ENCODE results near the gene C1QTNF8. TPM values are rescaled to one million over a fixed set of nuclear protein-coding genes. Genes with fewer than 3 reads are reported as not detected.
A peak's percentile ranks its signal among the peaks of the same experiment; 100 is the strongest.

The C1QTNF8 gene
- total RNA-seq, 1 donor: not detected

DNA sequence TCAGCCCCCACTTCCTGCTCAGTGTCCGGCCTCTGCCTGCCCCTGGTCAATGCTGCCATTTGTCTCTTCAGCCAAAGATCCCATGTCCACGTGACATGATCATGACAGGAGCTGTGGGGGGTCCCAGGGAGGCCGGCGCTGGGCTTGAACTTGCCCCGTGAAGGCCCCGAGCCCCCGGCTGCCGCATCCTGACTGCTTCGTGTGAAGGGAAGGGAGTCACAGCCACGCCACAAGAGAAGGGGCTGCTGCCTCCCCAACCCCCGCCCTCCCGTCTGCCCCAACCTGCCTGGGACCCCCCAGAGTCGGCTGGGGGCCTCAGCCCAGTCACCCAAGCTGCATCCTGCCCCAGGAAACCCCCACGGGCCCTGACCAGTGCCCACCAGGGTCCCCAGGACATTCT, 37.8 kb downstream of the C1QTNF8 start:
- TF ChIP-seq, protein P1, sequence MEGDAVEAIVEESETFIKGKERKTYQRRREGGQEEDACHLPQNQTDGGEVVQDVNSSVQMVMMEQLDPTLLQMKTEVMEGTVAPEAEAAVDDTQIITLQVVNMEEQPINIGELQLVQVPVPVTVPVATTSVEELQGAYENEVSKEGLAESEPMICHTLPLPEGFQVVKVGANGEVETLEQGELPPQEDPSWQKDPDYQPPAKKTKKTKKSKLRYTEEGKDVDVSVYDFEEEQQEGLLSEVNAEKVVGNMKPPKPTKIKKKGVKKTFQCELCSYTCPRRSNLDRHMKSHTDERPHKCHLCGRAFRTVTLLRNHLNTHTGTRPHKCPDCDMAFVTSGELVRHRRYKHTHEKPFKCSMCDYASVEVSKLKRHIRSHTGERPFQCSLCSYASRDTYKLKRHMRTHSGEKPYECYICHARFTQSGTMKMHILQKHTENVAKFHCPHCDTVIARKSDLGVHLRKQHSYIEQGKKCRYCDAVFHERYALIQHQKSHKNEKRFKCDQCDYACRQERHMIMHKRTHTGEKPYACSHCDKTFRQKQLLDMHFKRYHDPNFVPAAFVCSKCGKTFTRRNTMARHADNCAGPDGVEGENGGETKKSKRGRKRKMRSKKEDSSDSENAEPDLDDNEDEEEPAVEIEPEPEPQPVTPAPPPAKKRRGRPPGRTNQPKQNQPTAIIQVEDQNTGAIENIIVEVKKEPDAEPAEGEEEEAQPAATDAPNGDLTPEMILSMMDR (IDR thresholded peaks at IDR 0.05; ENCODE audit: extremely low read depth, low read depth, low read length): no peak
- no peaks in the 10 kb centered on the region for H3K79me2 ChIP-seq (ENCODE audit: insufficient read depth, low read length)
- H3K27me3 ChIP-seq (ENCODE audit: insufficient read depth, low read length): no peaks in the 10 kb centered on the region
- DNase-seq (ENCODE audit: insufficient read length, low spot score, missing footprints): no peak
- H3K4me2 ChIP-seq (ENCODE audit: insufficient read depth, low read length): no peak overlapping the region
- H3K9me3 ChIP-seq (ENCODE audit: low read depth, low read length): no peaks in the 10 kb centered on the region
- H3K4me3 ChIP-seq (ENCODE audit: insufficient read depth, low read length): no peak overlapping the region
- H3K4me1 ChIP-seq (ENCODE audit: insufficient read depth, low read length): no peaks in the 10 kb centered on the region
- no peak overlapping the region for H3K27ac ChIP-seq (ENCODE audit: low read depth, low read length)
- no peaks in the 10 kb centered on the region for H4K20me1 ChIP-seq (ENCODE audit: insufficient read depth, low read length)
- no peaks in the 10 kb centered on the region for H3K36me3 ChIP-seq (ENCODE audit: insufficient read depth, low read length)
- H2AFZ ChIP-seq (ENCODE audit: low read length): no peak overlapping the region

DNA sequence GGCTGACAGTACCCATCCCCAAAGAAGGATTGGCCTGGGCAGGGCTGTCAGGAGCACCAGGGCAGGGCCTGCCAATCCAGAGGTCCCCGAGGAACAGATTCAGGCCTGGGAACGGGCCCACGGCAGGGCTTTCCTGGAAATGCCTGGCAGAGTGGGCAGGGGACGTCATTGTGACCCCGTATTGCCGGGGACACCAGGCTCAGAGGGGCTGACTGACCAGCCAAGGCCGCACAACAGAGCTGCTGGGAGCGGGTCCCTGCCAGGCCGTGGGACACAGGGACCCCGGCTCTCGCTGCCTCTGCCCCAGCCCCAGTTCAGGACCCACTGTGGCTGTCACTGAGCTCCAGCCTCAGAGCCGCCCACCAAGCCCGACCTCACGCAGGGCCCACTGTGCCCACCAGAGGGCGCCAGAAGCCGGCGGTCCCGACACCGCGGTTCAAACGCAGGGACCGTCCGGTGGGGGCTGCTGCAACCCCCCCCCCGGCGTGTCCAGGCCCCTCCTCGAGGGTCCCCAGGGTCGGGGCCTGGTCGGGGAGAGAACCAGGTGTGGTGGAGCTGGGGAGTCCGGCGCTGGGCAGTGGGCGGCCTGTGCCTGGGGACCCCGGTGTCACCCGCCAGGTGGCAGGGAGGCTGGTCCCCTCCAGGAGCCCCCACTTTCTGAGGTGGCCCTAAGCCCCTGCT, 38.7 kb downstream of the C1QTNF8 start:
- no peaks in the 10 kb centered on the region for H3K4me1 ChIP-seq (ENCODE audit: insufficient read depth, low read length)
- TF ChIP-seq, protein P1 (IDR thresholded peaks at IDR 0.05; ENCODE audit: extremely low read depth, low read depth, low read length): peak; percentile 65

DNA sequence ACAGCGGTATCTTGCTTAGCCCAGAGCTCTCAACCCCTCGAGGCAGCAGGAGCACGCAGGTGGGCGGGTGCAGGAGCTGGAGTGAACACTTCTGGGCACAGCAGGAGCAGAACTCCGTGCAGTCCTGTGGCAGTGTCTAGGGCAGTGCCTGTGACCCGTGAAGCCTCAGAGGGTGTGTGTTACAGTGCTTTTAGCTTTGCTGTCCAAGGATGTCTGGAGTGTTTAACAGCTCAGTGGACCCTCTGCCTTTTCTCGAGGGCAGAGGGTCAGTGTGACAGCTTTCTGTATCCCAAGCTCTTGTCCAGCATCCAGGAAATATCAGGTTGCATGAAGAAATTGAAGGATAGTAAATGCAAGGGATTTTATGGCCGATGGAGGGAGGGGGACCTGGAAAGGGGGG, 39.8 kb downstream of the C1QTNF8 start:
- no peak overlapping the region for H3K4me3 ChIP-seq (ENCODE audit: insufficient read depth, low read length)
- no peaks in the 10 kb centered on the region for H3K79me2 ChIP-seq (ENCODE audit: insufficient read depth, low read length)
- TF ChIP-seq, protein P1 (IDR thresholded peaks at IDR 0.05; ENCODE audit: extremely low read depth, low read depth, low read length): no peak
- no peaks in the 10 kb centered on the region for H3K36me3 ChIP-seq (ENCODE audit: insufficient read depth, low read length)
- H3K27ac ChIP-seq (ENCODE audit: low read depth, low read length): no peak overlapping the region
- H3K4me1 ChIP-seq (ENCODE audit: insufficient read depth, low read length): no peaks in the 10 kb centered on the region
- no peaks in the 10 kb centered on the region for H4K20me1 ChIP-seq (ENCODE audit: insufficient read depth, low read length)
- H3K4me2 ChIP-seq (ENCODE audit: insufficient read depth, low read length): no peak overlapping the region
- no peaks in the 10 kb centered on the region for H3K9me3 ChIP-seq (ENCODE audit: low read depth, low read length)
- H2AFZ ChIP-seq (ENCODE audit: low read length): no peak overlapping the region
- H3K27me3 ChIP-seq (ENCODE audit: insufficient read depth, low read length): no peaks in the 10 kb centered on the region
- no peak for DNase-seq (ENCODE audit: insufficient read length, low spot score, missing footprints)

More for the DNA sequence above, 38.7 kb downstream of the C1QTNF8 start:
- Histone ChIP-seq H3K27me3 (ENCODE audit: insufficient read depth, low read length) (no peaks in the 10 kb centered on the region), H2AFZ (ENCODE audit: low read length) (no peak overlapping the region), H3K4me3 (ENCODE audit: insufficient read depth, low read length) (no peak overlapping the region), H4K20me1 (ENCODE audit: insufficient read depth, low read length) (no peaks in the 10 kb centered on the region), H3K79me2 (ENCODE audit: insufficient read depth, low read length) (no peaks in the 10 kb centered on the region), H3K36me3 (ENCODE audit: insufficient read depth, low read length) (no peaks in the 10 kb centered on the region), H3K4me2 (ENCODE audit: insufficient read depth, low read length) (no peak overlapping the region), H3K9me3 (ENCODE audit: low read depth, low read length) (no peaks in the 10 kb centered on the region), H3K27ac (ENCODE audit: low read depth, low read length) (no peak overlapping the region)
- peak; percentile 98 for DNase-seq (ENCODE audit: insufficient read length, low spot score, missing footprints)

DNA sequence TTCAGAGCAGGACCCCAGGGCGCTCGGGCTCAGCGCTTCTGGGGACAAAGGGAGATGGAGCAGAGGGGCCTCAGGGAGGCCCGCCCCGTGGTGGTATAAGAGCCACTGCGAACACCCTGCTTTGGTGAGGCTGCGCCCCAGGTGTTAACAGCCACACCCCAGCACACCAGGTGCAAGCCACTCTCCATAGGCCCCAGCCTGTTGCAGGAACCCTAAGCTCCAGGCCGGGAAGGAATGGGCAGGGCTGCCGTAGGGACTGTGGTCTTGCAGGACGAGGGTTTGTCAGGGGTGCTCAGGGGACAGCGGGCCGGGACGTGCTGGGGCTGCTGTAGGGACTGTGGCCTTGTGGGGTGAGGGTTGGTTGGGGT, 40.5 kb downstream of the C1QTNF8 start:
- no peak for DNase-seq (ENCODE audit: insufficient read length, low spot score, missing footprints)
- no peaks in the 10 kb centered on the region for H3K79me2 ChIP-seq (ENCODE audit: insufficient read depth, low read length)
- no peaks in the 10 kb centered on the region for H3K4me1 ChIP-seq (ENCODE audit: insufficient read depth, low read length)
- no peak overlapping the region for H3K4me3 ChIP-seq (ENCODE audit: insufficient read depth, low read length)
- no peak overlapping the region for H2AFZ ChIP-seq (ENCODE audit: low read length)
- no peaks in the 10 kb centered on the region for H3K9me3 ChIP-seq (ENCODE audit: low read depth, low read length)
- no peaks in the 10 kb centered on the region for H4K20me1 ChIP-seq (ENCODE audit: insufficient read depth, low read length)
- no peaks in the 10 kb centered on the region for H3K36me3 ChIP-seq (ENCODE audit: insufficient read depth, low read length)
- no peak overlapping the region for H3K27ac ChIP-seq (ENCODE audit: low read depth, low read length)
- no peak overlapping the region for H3K4me2 ChIP-seq (ENCODE audit: insufficient read depth, low read length)
- H3K27me3 ChIP-seq (ENCODE audit: insufficient read depth, low read length): no peaks in the 10 kb centered on the region
- TF ChIP-seq, protein P1 (IDR thresholded peaks at IDR 0.05; ENCODE audit: extremely low read depth, low read depth, low read length): no peak
